Liver (tissue), 9 donors: ENCODE results near the gene THY1. TPM values are rescaled to one million over a fixed set of nuclear protein-coding genes. Genes with fewer than 3 reads are reported as not detected.
"Not testable (repeated sequence)": the region's sequence is repeated elsewhere in the genome, so short reads cannot be mapped to it uniquely, and the experiment has no call there.

Experiments used
- DNase-seq: peaks from one replicate; pipeline ENCODE4 v3.0.0-alpha.2; 2017; ENCODE audit warnings: low spot score
- H3K27ac ChIP-seq, 2 donors: one replicate each; pipeline ENCODE4 v1.7.0; 2013; ENCODE audit warnings: inconsistent platforms in 2 of 2, low read length in 2 of 2, control low read depth in 1 of 2, low read depth in 1 of 2, mild to moderate bottlenecking in 1 of 2
- H3K27me3 ChIP-seq, 4 donors: one replicate each; pipeline versions ENCODE4 v1.6.1 to v1.7.0; 2013; ENCODE audit warnings: low read length in 3 of 4, inconsistent platforms in 1 of 4, mild to moderate bottlenecking in 1 of 4, moderate library complexity in 1 of 4; ENCODE audit not compliant: control insufficient read depth in 4 of 4, insufficient read depth in 4 of 4
- H3K36me3 ChIP-seq, 4 donors: one replicate each; pipeline versions ENCODE4 v1.6.1 to v1.7.0; 2013; ENCODE audit warnings: low read length in 3 of 4, mild to moderate bottlenecking in 3 of 4, low read depth in 1 of 4, moderate library complexity in 1 of 4; ENCODE audit not compliant: control insufficient read depth in 4 of 4, insufficient read depth in 3 of 4
- H3K4me1 ChIP-seq, 4 donors: one replicate each; pipeline versions ENCODE4 v1.6.1 to v1.7.0; 2013; ENCODE audit warnings: low read length in 3 of 4, mild to moderate bottlenecking in 3 of 4, moderate library complexity in 1 of 4; ENCODE audit not compliant: control insufficient read depth in 4 of 4, insufficient read depth in 4 of 4
- H3K4me3 ChIP-seq, 3 donors: one replicate each; pipeline versions ENCODE4 v1.6.1 to v1.7.0; 2013; ENCODE audit warnings: low read length in 3 of 3, control low read depth in 1 of 3, low read depth in 1 of 3, mild to moderate bottlenecking in 1 of 3
- H3K9ac ChIP-seq, 2 donors: one replicate each; pipeline ENCODE4 v1.7.0; 2013; ENCODE audit warnings: low read length in 2 of 2, mild to moderate bottlenecking in 2 of 2, moderate library complexity in 2 of 2, control low read depth in 1 of 2, low read depth in 1 of 2
- H3K9me3 ChIP-seq, 4 donors: one replicate each; pipeline versions ENCODE4 v1.6.1 to v1.7.0; 2013; ENCODE audit warnings: low read length in 3 of 4; ENCODE audit not compliant: control insufficient read depth in 4 of 4
- EGR1 ChIP-seq, 2 donors: IDR thresholded peaks; 2 replicates each; pipeline ENCODE4 v1.6.1; 2016 to 2018; ENCODE audit warnings: antibody characterized with exemption in 2 of 2, low read depth in 2 of 2
- FOXA2 ChIP-seq: IDR thresholded peaks from 2 replicates; pipeline ENCODE4 v1.6.1; 2016; ENCODE audit warnings: antibody characterized with exemption
- GABPA ChIP-seq, 2 donors: IDR thresholded peaks in 1 of 2; conservative IDR thresholded peaks in 1 of 2; 2 replicates each; pipeline ENCODE4 v1.6.1; 2016; ENCODE audit warnings: antibody characterized with exemption in 2 of 2, mild to moderate bottlenecking in 1 of 2, moderate library complexity in 1 of 2
- HNF4A ChIP-seq, 2 donors: conservative IDR thresholded peaks; 2 replicates each; pipeline ENCODE4 v1.6.1; 2016; ENCODE audit warnings: antibody characterized with exemption in 2 of 2, mild to moderate bottlenecking in 2 of 2
- HNF4G ChIP-seq: IDR thresholded peaks from 2 replicates; pipeline ENCODE4 v1.6.1; 2016; ENCODE audit warnings: antibody characterized with exemption
- JUND ChIP-seq, 2 donors: IDR thresholded peaks; 2 replicates each; pipeline ENCODE4 v1.6.1; 2016; ENCODE audit warnings: antibody characterized with exemption in 2 of 2
- NR2F2 ChIP-seq: IDR thresholded peaks from 2 replicates; pipeline ENCODE4 v1.6.1; 2016; ENCODE audit warnings: antibody characterized with exemption
- RAD21 ChIP-seq, 2 donors: IDR thresholded peaks; 2 replicates each; pipeline ENCODE4 v1.6.1; 2016; ENCODE audit warnings: antibody characterized with exemption in 2 of 2, mild to moderate bottlenecking in 2 of 2
- RXRA ChIP-seq, 2 donors: IDR thresholded peaks; 2 replicates each; pipeline ENCODE4 v1.6.1; 2017 to 2018; ENCODE audit warnings: antibody characterized with exemption in 2 of 2, mild to moderate bottlenecking in 1 of 2
- SP1 ChIP-seq: IDR thresholded peaks from 2 replicates; pipeline ENCODE4 v1.6.1; 2018; ENCODE audit warnings: antibody characterized with exemption, mild to moderate bottlenecking
- YY1 ChIP-seq: IDR thresholded peaks from 2 replicates; pipeline ENCODE4 v1.6.1; 2016; ENCODE audit warnings: antibody characterized with exemption, mild to moderate bottlenecking
- WGBS: extraction: QIAGEN DNeasy Blood & Tissue Kit; methylation state at CpG from one replicate; pipeline ENCODE4 v1.1.7; 2013; 5-methylcytosine and 5-hydroxymethylcytosine counted together
- polyA plus RNA-seq, 2 donors: library from polyadenylated mRNA; stranded (reverse) in 1 of 2; unstranded in 1 of 2; fragments of 200-250 nt in 1 of 2; fragments of >200 nt in 1 of 2; fragmentation: Nextera tagmentation in 1 of 2; extraction: Ambion mirVana in 1 of 2; gene quantifications; one replicate each; pipeline versions ENCODE4 v1.2.1 to v1.2.3, GENCODE V29; 2013 to 2015
- total RNA-seq, 2 donors: library from RNA; depleted of rRNA; stranded (reverse); fragments of >200 nt; gene quantifications; one replicate each; pipeline ENCODE4 v1.2.3, GENCODE V29; 2014
- TF ChIP-seq, protein P1 (sequence below): IDR thresholded peaks from 2 replicates; pipeline ENCODE4 v1.6.1; 2016; ENCODE audit warnings: antibody characterized with exemption
- TF ChIP-seq, protein P2 (sequence below): IDR thresholded peaks from 2 replicates; pipeline ENCODE4 v1.6.1; 2016; ENCODE audit warnings: antibody characterized with exemption
- TF ChIP-seq, protein P3 (sequence below): IDR thresholded peaks from 2 replicates; pipeline ENCODE4 v1.6.1; 2016; ENCODE audit warnings: antibody characterized with exemption
- TF ChIP-seq, protein P4 (sequence below): IDR thresholded peaks from 2 replicates; pipeline ENCODE4 v1.6.1; 2016; ENCODE audit warnings: antibody characterized with exemption, mild to moderate bottlenecking
- TF ChIP-seq, protein P5 (sequence below): fragments of 150-350 bp; IDR thresholded peaks from 2 replicates; pipeline ENCODE4 v1.5.1; 2017; ENCODE audit warnings: improper control_type of control experiment, low read depth, low read length; ENCODE audit not compliant: missing input control
- donor health status: healthy.
- donor health status: healthy.
- donor health status: healthy.
- donor health status: healthy.
- donor health status: healthy.

The THY1 gene
- total and polyA plus RNA-seq, 4 donors: 0.51 to 5.1 (median 1.1) TPM

DNA sequence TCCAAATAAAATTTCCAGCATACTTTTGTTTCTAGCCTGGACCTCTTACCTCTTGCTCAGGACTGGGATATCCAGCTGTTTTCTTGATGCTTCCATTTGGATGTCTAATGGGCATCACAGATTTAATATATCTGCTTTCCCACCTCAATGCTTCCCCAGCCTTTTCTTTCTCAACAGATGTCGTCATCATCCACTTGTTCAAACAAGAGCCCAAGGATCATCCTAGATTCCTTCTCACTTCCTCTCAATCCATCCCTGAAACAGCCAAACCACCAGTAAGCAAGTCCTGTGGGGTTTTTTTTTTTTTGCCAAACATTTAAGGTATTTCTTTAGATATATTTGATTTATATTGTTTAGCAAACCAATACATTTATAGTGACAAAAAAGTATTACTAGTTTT lies 12.5 kb downstream of the THY1 start:
- DNase-seq: no peak
- TF ChIP-seq, protein P1, sequence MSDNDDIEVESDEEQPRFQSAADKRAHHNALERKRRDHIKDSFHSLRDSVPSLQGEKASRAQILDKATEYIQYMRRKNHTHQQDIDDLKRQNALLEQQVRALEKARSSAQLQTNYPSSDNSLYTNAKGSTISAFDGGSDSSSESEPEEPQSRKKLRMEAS: no peak
- TF ChIP-seq FOXA2 (no peak), JUND (IDR thresholded peaks at IDR 0.05) (no peak), RXRA (IDR thresholded peaks at IDR 0.05) (no peak), HNF4A (conservative IDR thresholded peaks at IDR 0.05) (no peak), NR2F2 (no peak), GABPA (IDR thresholded peaks at IDR 0.05 in 1 of 2, conservative IDR thresholded peaks at IDR 0.05 in 1 of 2) (no peak), SP1 (no peak)
- TF ChIP-seq, protein P2, sequence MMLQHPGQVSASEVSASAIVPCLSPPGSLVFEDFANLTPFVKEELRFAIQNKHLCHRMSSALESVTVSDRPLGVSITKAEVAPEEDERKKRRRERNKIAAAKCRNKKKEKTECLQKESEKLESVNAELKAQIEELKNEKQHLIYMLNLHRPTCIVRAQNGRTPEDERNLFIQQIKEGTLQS: no peak
- no peaks in the 10 kb centered on the region for H3K9me3 ChIP-seq
- no peaks in the 10 kb centered on the region for H3K36me3 ChIP-seq
- H3K27ac ChIP-seq: no peak overlapping the region
- 97% methylated on average over 1 of the region's 1 CpG for WGBS
- no peaks in the 10 kb centered on the region for H3K27me3 ChIP-seq
- H3K4me1 ChIP-seq: no peaks in the 10 kb centered on the region
- H3K9ac ChIP-seq: no peak overlapping the region
- H3K4me3 ChIP-seq: no peak overlapping the region

DNA sequence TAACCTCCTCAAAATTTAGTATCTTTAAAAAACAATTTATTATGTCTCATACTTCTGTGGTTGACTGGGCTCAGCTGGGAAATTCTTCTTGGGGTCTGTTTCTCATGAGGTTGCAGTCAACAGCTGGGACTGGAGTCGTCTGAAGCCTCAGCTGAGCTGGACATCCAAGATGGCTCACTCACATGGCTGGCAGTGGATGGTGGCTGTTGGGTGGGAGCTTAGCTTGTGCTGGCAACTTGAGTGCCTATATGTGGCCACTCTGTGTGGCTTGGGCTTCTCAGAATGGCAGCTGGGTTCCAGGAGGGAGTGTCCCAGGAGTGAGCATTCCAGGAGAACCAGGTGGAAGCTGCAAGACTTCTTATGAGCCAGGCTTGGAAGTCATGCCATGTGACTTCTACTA lies 13.2 kb downstream of the THY1 start:
- no peaks in the 10 kb centered on the region for H3K36me3 ChIP-seq
- no peaks in the 10 kb centered on the region for H3K4me1 ChIP-seq

DNA sequence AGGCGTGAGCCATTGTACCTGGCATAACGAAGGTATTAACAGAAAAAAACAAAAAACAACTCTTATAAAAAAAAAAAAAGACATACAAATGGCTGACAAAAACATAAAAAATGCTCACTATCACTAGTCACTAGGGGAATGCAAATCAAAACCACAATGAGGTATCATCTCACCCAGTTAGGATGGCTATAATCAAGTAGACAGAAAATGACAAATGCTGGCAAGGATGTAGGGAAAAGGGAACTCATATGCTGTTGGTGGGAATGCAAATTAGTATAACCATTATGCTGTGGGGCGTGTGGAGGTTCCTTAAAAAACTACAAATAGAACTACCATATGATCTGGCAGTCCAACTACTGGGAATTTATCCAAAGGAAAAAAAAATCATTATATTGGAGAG lies 17.0 kb downstream of the THY1 start:
- 90% methylated on average over 3 of the region's 3 CpGs for WGBS
- DNase-seq: no peak
- H3K9ac ChIP-seq: no peak overlapping the region
- no peaks in the 10 kb centered on the region for H3K36me3 ChIP-seq
- no peaks in the 10 kb centered on the region for H3K27me3 ChIP-seq
- peaks cover 0 to 1% (median 0%) of the 10 kb centered on the region in 4 donors for H3K9me3 ChIP-seq
- TF ChIP-seq, protein P1: no peak
- TF ChIP-seq SP1: no peak
- TF ChIP-seq, protein P3, sequence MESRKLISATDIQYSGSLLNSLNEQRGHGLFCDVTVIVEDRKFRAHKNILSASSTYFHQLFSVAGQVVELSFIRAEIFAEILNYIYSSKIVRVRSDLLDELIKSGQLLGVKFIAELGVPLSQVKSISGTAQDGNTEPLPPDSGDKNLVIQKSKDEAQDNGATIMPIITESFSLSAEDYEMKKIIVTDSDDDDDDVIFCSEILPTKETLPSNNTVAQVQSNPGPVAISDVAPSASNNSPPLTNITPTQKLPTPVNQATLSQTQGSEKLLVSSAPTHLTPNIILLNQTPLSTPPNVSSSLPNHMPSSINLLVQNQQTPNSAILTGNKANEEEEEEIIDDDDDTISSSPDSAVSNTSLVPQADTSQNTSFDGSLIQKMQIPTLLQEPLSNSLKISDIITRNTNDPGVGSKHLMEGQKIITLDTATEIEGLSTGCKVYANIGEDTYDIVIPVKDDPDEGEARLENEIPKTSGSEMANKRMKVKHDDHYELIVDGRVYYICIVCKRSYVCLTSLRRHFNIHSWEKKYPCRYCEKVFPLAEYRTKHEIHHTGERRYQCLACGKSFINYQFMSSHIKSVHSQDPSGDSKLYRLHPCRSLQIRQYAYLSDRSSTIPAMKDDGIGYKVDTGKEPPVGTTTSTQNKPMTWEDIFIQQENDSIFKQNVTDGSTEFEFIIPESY: no peak
- no peak for TF ChIP-seq HNF4G
- TF ChIP-seq, protein P2: no peak
- TF ChIP-seq EGR1 (IDR thresholded peaks at IDR 0.05; ENCODE audit: low read depth in 2 of 2): no peak
- no peak for TF ChIP-seq YY1
- TF ChIP-seq RAD21 (IDR thresholded peaks at IDR 0.05): no peak
- no peak for TF ChIP-seq HNF4A (conservative IDR thresholded peaks at IDR 0.05)
- TF ChIP-seq, protein P4, sequence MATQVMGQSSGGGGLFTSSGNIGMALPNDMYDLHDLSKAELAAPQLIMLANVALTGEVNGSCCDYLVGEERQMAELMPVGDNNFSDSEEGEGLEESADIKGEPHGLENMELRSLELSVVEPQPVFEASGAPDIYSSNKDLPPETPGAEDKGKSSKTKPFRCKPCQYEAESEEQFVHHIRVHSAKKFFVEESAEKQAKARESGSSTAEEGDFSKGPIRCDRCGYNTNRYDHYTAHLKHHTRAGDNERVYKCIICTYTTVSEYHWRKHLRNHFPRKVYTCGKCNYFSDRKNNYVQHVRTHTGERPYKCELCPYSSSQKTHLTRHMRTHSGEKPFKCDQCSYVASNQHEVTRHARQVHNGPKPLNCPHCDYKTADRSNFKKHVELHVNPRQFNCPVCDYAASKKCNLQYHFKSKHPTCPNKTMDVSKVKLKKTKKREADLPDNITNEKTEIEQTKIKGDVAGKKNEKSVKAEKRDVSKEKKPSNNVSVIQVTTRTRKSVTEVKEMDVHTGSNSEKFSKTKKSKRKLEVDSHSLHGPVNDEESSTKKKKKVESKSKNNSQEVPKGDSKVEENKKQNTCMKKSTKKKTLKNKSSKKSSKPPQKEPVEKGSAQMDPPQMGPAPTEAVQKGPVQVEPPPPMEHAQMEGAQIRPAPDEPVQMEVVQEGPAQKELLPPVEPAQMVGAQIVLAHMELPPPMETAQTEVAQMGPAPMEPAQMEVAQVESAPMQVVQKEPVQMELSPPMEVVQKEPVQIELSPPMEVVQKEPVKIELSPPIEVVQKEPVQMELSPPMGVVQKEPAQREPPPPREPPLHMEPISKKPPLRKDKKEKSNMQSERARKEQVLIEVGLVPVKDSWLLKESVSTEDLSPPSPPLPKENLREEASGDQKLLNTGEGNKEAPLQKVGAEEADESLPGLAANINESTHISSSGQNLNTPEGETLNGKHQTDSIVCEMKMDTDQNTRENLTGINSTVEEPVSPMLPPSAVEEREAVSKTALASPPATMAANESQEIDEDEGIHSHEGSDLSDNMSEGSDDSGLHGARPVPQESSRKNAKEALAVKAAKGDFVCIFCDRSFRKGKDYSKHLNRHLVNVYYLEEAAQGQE: no peak
- TF ChIP-seq GABPA (IDR thresholded peaks at IDR 0.05 in 1 of 2, conservative IDR thresholded peaks at IDR 0.05 in 1 of 2): no peak
- H3K27ac ChIP-seq: no peak overlapping the region
- no peak overlapping the region for H3K4me3 ChIP-seq
- H3K4me1 ChIP-seq: no peaks in the 10 kb centered on the region

More for the DNA sequence above, 13.2 kb downstream of the THY1 start:
- WGBS: 82% methylated on average over 1 of the region's 1 CpG
- no peak for DNase-seq
- H3K9me3 ChIP-seq: no peaks in the 10 kb centered on the region
- TF ChIP-seq YY1: no peak
- no peak for TF ChIP-seq SP1
- TF ChIP-seq, protein P5, sequence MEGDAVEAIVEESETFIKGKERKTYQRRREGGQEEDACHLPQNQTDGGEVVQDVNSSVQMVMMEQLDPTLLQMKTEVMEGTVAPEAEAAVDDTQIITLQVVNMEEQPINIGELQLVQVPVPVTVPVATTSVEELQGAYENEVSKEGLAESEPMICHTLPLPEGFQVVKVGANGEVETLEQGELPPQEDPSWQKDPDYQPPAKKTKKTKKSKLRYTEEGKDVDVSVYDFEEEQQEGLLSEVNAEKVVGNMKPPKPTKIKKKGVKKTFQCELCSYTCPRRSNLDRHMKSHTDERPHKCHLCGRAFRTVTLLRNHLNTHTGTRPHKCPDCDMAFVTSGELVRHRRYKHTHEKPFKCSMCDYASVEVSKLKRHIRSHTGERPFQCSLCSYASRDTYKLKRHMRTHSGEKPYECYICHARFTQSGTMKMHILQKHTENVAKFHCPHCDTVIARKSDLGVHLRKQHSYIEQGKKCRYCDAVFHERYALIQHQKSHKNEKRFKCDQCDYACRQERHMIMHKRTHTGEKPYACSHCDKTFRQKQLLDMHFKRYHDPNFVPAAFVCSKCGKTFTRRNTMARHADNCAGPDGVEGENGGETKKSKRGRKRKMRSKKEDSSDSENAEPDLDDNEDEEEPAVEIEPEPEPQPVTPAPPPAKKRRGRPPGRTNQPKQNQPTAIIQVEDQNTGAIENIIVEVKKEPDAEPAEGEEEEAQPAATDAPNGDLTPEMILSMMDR: no peak
- no peak for TF ChIP-seq FOXA2
- H3K27me3 ChIP-seq: no peaks in the 10 kb centered on the region
- H3K9ac ChIP-seq: no peak overlapping the region
- no peak overlapping the region for H3K4me3 ChIP-seq
- no peak overlapping the region for H3K27ac ChIP-seq

DNA sequence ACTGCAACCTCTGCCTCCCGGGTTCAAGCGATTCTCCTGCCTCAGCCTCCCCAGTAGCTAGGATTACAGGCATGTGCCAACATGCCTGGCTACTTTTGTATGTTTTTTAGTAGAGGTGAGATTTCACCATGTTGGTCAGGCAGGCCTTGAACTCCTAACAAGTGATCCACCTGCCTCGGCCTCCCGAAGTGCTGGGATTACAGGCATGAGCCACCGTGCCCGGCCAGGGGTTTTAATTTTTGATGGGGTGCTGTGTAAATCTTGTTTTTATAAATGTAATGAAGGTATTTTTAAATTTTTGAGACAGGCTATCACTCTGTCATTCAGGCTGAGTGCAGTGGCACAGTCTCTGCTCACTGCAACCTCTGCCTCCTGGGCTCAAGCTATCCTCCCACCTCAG lies 17.5 kb downstream of the THY1 start:
- H3K9ac ChIP-seq, DNase-seq, H3K27ac ChIP-seq, H3K4me3 ChIP-seq, H3K4me1 ChIP-seq, H3K27me3 ChIP-seq, H3K36me3 ChIP-seq, H3K9me3 ChIP-seq: not testable (repeated sequence)
- WGBS: 95% methylated on average over 6 of the region's 6 CpGs
